Stromal cell of bone marrow (primary cell): Measurements from ENCODE around the gene MAMDC4.
"Not testable (repeated sequence)": the region's sequence is repeated elsewhere in the genome, so short reads cannot be mapped to it uniquely, and the experiment has no call there.

Experiments used
- DNase-seq: peaks from one replicate; pipeline ENCODE4 v3.0.0-alpha.2; 2012; ENCODE audit warnings: low read depth

The MAMDC4 gene

GRCh38 chr9:136825295-136826187 lies 26.6 kb upstream of the MAMDC4 start:
- no peak for DNase-seq

DNA sequence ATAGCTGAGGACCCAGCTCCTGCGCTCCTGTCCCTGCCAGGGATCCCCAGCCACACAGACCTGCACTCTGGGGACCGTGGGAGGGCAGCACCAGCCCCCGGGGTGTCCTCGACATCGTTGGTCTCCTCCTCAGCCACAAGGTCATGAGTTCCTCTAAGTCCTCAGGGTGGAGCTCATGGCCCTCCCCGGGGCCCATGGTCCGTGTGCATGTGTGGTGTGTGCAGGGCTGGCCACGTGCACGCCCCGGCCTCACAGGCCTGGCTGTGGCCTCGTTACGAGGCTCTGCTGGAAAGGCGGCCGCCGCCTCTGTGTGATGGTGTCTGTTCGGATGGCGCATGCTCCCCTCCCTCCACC lies 26.0 kb upstream of the MAMDC4 start:
- no peak for DNase-seq

GRCh38 chr9:136826703-136827582 lies 25.2 kb upstream of the MAMDC4 start:
- no peak for DNase-seq

GRCh38 chr9:136827794-136828473 lies 24.2 kb upstream of the MAMDC4 start:
- no peak for DNase-seq

- DNase-seq = no peak
Measured at GRCh38 chr9:136828474-136829140, 23.5 kb upstream of the MAMDC4 start.

- DNase-seq = no peak
Measured at GRCh38 chr9:136829412-136829811, 22.7 kb upstream of the MAMDC4 start.

- no peak for DNase-seq
Measured at GRCh38 chr9:136829981-136830885, 21.9 kb upstream of the MAMDC4 start.

DNA sequence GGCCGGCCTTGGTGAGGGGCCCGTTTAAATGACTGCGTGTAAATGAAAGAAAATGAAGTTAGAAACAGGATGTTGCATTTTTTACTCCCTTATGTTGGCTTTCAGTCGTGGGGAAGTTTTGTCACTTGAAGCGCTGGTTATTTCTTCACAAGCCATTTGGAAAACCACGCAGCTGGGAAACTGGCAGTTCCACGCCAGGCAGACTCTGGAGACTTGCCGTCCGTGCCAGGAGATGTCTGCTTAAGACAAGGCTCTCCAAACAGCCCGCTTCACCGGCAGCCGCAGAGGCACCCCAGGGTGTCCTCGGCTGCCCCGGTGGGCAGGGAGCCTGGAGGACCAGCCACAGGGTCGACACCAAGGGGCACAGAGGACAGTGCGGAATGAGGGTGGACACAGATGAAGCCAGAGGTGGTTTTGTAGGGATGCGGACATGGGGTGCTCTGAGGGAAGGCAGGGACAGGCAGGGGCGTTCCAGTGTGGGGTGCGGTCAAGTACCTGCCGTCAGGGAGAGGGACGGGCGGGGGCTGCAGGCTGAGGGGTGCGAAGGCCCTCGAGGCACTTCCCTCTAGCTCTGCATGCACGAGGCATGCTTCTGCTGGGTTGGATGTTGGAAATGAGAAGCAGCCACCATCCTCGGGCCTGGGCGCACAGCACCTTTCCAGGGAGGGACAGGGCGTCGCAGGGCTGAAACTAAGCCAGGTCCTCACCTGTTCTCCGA lies 21.0 kb upstream of the MAMDC4 start:
- DNase-seq = no peak

GRCh38 chr9:136831720-136832104 lies 20.4 kb upstream of the MAMDC4 start:
- DNase-seq = no peak

GRCh38 chr9:136832581-136832980 lies 19.6 kb upstream of the MAMDC4 start:
- DNase-seq = no peak

DNA sequence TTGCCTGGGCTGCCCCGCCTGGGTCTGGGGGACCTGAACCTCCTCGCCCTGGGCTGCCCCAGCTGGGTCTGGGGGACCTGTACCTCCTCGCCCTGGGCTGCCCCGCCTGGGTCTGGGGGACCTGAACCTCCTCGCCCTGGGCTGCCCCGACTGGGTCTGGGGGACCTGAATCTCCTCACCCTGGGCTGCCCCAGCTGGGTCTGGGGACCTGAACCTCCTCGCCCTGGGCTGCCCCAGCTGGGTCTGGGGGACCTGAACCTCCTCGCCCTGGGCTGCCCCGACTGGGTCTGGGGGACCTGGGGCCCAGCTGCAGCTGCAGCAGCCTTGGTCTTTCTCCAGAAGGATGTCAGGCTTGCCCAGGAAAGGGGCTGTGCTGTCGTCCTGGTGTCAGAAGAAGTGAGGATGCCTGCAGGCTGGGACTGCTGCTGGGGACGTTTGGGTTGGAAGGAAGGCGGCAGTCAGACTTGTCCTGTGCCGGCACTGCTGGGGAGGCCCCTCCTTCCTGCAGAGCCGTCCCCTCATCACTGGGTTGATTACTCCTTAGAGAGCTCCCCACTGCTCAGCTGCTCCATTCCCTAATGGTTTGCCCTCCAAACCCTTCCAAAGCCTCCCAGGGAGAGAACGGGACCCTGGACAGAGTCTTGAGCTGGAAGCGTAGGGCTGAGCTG lies 18.6 kb upstream of the MAMDC4 start:
- not testable (repeated sequence) for DNase-seq

DNA sequence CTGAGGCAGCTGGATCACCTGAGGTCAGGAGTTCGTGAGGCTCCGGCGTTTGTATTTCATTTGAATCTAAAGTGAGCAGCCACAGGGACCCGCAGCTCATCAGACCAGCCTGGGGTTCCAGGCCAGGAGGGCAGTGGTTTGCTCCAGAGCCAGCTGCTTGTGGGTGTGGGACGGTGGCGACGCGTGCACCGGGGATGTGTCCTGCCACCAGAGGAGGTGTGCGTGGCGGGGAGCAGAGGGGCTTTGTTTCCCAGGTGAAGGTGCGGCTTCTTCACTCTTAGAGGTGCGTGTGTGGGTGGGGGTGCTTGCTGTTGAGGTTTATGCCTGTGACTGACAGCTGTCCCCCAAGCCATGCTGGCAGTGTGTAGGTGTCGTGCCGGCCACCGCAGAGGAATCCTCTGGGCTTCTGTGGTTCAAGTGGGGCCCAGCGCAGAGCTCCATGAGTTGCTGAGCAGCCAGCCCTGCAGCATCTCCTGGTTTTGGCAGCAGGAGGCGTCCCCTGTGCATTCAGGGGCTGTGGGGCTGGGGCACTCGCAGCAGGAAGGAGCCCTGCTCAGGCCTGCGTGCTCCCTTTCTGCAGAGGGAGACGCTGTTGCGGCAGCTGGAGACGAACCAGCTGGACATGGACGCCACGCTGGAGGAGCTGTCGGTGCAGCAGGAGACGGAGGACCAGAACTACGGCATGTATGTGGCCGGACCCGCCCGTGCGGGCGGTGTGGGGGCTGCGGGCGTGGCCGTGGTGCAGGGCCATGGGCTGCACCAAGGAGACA lies 16.8 kb upstream of the MAMDC4 start:
- no peak for DNase-seq

- DNase-seq = no peak
Measured at GRCh38 chr9:136835932-136836904, 15.9 kb upstream of the MAMDC4 start.

- no peak for DNase-seq
Measured at GRCh38 chr9:136837146-136837855, 14.8 kb upstream of the MAMDC4 start.

DNA sequence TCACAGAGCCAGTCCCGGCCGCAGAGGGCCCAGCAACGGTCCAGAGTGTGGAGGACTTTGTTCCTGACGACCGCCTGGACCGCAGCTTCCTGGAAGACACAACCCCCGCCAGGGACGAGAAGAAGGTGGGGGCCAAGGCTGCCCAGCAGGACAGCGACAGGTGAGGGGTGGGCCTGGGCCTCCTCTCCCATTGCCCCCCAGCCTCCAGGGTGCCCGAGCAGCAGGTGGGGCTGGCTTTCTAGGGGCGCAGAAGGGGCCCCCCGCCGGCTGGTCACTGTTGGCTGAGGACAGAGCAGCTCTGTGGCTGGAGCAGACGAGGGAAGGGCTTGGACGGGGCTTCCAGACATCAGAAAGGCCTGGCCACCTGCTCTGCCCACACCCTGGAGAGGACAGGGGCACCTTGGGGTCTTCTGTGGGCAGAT lies 14.3 kb upstream of the MAMDC4 start:
- not testable (repeated sequence) for DNase-seq

DNA sequence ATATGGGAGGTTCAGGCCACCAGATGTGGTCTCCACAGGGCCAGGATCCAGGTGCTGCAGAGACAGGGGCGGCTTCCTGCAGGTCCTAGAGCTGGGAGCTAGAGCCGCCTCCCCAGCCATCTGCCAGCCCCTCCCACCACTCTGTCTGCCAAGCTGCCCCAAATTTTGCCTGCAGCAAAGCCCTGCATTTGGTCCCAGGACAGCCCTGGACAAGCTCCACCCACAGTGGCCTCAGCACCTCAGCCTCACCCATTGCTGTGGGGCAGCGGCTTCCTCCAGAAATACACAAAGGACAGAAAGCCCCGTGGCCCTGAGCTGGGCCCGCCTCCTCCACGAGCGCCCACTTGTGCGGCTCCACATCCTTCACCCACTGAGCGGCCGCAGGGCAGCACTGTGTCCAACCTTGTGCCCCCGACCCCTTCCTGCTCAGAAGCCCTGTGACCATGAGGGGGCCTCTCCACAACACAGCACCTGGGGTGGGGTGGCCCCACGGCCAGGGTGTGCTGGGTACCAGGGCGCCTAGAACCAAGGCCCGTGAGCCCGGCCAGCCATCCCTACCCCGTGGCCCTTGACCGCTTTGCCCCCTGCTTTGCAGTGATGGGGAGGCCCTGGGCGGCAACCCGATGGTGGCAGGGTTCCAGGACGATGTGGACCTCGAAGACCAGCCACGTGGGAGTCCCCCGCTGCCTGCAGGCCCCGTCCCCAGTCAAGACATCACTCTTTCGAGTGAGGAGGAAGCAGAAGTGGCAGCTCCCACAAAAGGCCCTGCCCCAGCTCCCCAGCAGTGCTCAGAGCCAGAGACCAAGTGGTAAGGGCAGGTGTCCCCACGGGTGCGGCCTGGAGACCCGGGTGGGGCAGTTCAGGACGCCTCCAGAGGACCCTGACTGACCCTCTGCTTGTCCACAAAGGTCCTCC lies 13.6 kb upstream of the MAMDC4 start:
- DNase-seq = no peak
